K562 (cell line): Measurements from ENCODE around the gene GFOD1. TPM values are rescaled to one million over a fixed set of nuclear protein-coding genes. Genes with fewer than 3 reads are reported as not detected.

Experiments used
- ATAC-seq: fragments of 200-7000 bp; cut with Tn5 transposase; 3 replicates; pipeline ENCODE4 v1.9.1; 2020; ENCODE audit warnings: moderate library complexity
- BruUV-seq: library from RNA; stranded (reverse); fragments of 400-500 nt; replicated peaks from 2 replicates; lab custom pipeline; 2021; lab: Mats Ljungman, UMichigan
- CTCF ChIA-PET: fragments of 300-600 bp; formaldehyde crosslinking; extraction: SDS; loops from one replicate; lab custom pipeline; 2021; ENCODE audit warnings: low intra/inter-chr PET ratio; lab: Yijun Ruan, JAX
- POLR2A ChIA-PET: fragments of 300-600, 350-650 bp; sonication (Branson Sonifier 250); formaldehyde crosslinking; extraction: SDS; loops from one replicate; lab custom pipeline; 2021; ENCODE audit warnings: antibody characterized with exemption, inconsistent platforms; lab: Yijun Ruan, JAX
- DNase-seq, 4 experiments: peaks; one replicate each; pipeline versions ENCODE4 v3.0.0 to v3.0.0-alpha.2; 2011 to 2018; ENCODE audit warnings: low spot score in 3 of 4, mixed read lengths in 3 of 4; ENCODE audit errors: extremely low read depth in 1 of 4
- FAIRE-seq: peaks from 2 replicates; lab custom pipeline; 2011; peaks lifted over from hg19 to GRCh38; lab: Jason Lieb, UNC
- H2AFZ ChIP-seq: 2 replicates; pipeline ENCODE4 v1.6.0; 2011; ENCODE audit warnings: low read depth, low read length, control low read depth, inconsistent platforms
- H3K27ac ChIP-seq: fragments of 200-600 bp; 3 replicates; pipeline ENCODE4 v1.8.0; 2011; ENCODE audit warnings: low read depth, mild to moderate bottlenecking, control low read depth, inconsistent platforms, low read length, moderate library complexity, mixed read lengths; ENCODE audit errors: extremely low read depth
- H3K27me3 ChIP-seq, 2 experiments: fragments of 300-600 bp in 1 of 2; 2 replicates in 1 of 2; 3 replicates in 1 of 2; pipeline versions ENCODE4 v1.6.0 to v1.8.0; 2011; ENCODE audit warnings: inconsistent platforms in 2 of 2, low read length in 2 of 2, mild to moderate bottlenecking in 1 of 2, mixed read lengths in 1 of 2, moderate library complexity in 1 of 2; ENCODE audit not compliant: control insufficient read depth in 2 of 2, insufficient read depth in 2 of 2
- H3K36me3 ChIP-seq: fragments of 300-600 bp; 3 replicates; pipeline ENCODE4 v1.8.0; 2011; ENCODE audit warnings: mild to moderate bottlenecking, low read length, inconsistent platforms; ENCODE audit not compliant: control insufficient read depth, insufficient read depth
- H3K4me1 ChIP-seq, 2 experiments: fragments of 200-600 bp in 1 of 2; replicated peaks in 1 of 2; 2 replicates in 1 of 2; 3 replicates in 1 of 2; pipeline versions ENCODE4 v1.5.1 to v1.8.0; 2011; ENCODE audit warnings: inconsistent platforms in 2 of 2, low read length in 2 of 2, mild to moderate bottlenecking in 1 of 2, mixed read lengths in 1 of 2, moderate library complexity in 1 of 2; ENCODE audit not compliant: control insufficient read depth in 2 of 2, insufficient read depth in 2 of 2
- H3K4me2 ChIP-seq: 2 replicates; pipeline ENCODE4 v1.6.1; 2011; ENCODE audit warnings: low read length, control low read depth, inconsistent platforms, mixed read lengths; ENCODE audit not compliant: insufficient read depth
- H3K4me3 ChIP-seq: fragments of 200-600 bp; sonication (generic), shearing (Covaris generic); 2 replicates; pipeline ENCODE4 v1.5.1; 2016; ENCODE audit warnings: control low read depth, inconsistent platforms
- H3K79me2 ChIP-seq: fragments of 200-600 bp; 3 replicates; pipeline ENCODE4 v1.8.0; 2011; ENCODE audit warnings: low read length, inconsistent platforms; ENCODE audit not compliant: control insufficient read depth, insufficient read depth
- H3K9ac ChIP-seq, 2 experiments: 2 replicates each; pipeline versions ENCODE4 v1.6.0 to v1.6.1; 2011; ENCODE audit warnings: low read depth in 2 of 2, low read length in 2 of 2, control low read depth in 1 of 2, inconsistent platforms in 1 of 2, mild to moderate bottlenecking in 1 of 2, mixed read lengths in 1 of 2; ENCODE audit not compliant: insufficient read depth in 1 of 2
- H3K9me1 ChIP-seq: one replicate; pipeline ENCODE4 v1.6.0; 2011; ENCODE audit warnings: inconsistent platforms, mild to moderate bottlenecking, low read length, moderate library complexity; ENCODE audit not compliant: control insufficient read depth, insufficient read depth
- H3K9me3 ChIP-seq: replicated peaks from 2 replicates; pipeline ENCODE4 v1.5.1; 2011; ENCODE audit warnings: low read depth, low read length, inconsistent platforms; ENCODE audit not compliant: control insufficient read depth, insufficient read depth
- H4K20me1 ChIP-seq: replicated peaks from 2 replicates; pipeline ENCODE4 v1.6.1; 2011; ENCODE audit warnings: low read length, inconsistent platforms, mixed read lengths; ENCODE audit not compliant: control insufficient read depth, insufficient read depth
- CEBPG ChIP-seq, 3 experiments: fragments of 200-800 bp in 1 of 3; sonication (Bioruptor generic) in 1 of 3; sonication (generic) in 1 of 3; formaldehyde crosslinking in 1 of 3; IDR thresholded peaks in 2 of 3; conservative IDR thresholded peaks in 1 of 3; 2 replicates each; pipeline versions ENCODE4 v1.6.1 to v1.8.0; 2016 to 2022; ENCODE audit warnings: missing compliant biosample characterization in 2 of 3, missing genetic modification characterization in 2 of 3, mild to moderate bottlenecking in 1 of 3, missing genetic modification reagents in 1 of 3
- CSDE1 ChIP-seq, 2 experiments: fragments of 450-650 bp; IDR thresholded peaks; 2 replicates each; pipeline ENCODE4 v1.6.1; 2016; ENCODE audit warnings: mild to moderate bottlenecking in 1 of 2
- GABPB2 ChIP-seq: fragments of 250-450 bp; sonication (Bioruptor Pico); conservative IDR thresholded peaks from 2 replicates; pipeline ENCODE4 v1.5.1; 2021; ENCODE audit warnings: mild to moderate bottlenecking
- HNRNPUL1 ChIP-seq: fragments of 200-400 bp; formaldehyde crosslinking; IDR thresholded peaks from 2 replicates; pipeline ENCODE4 v1.6.1; 2017; ENCODE audit warnings: low read length
- HSF4 ChIP-seq: fragments of 250-450 bp; sonication (Bioruptor Pico); IDR thresholded peaks from 2 replicates; pipeline ENCODE4 v2.1.2; 2022; ENCODE audit warnings: mild to moderate bottlenecking, moderate library complexity, borderline replicate concordance
- PHF8 ChIP-seq: fragments of 200-600 bp; sonication (generic); IDR thresholded peaks from 2 replicates; pipeline ENCODE4 v1.6.1; 2012; ENCODE audit warnings: mixed run types, mild to moderate bottlenecking, inconsistent platforms, low read length, moderate library complexity, borderline replicate concordance
- RNF2 ChIP-seq: sonication (generic); IDR thresholded peaks from 2 replicates; pipeline ENCODE4 v1.6.1; 2016
- ZBED1 ChIP-seq: IDR thresholded peaks from 2 replicates; pipeline ENCODE4 v1.6.1; 2014
- WGBS: fragments of 100-300 bp; shearing (Covaris generic); methylation state at CpG from one replicate; pipeline ENCODE4 v1.1.6; 2016; ENCODE audit warnings: low coverage, mixed read lengths; ENCODE audit not compliant: insufficient coverage; ENCODE audit errors: missing lambda C conversion rate; 5-methylcytosine and 5-hydroxymethylcytosine counted together
- in situ Hi-C: fragments of 300-500 bp; cut with MboI; formaldehyde crosslinking; loops from 4 replicates; pipeline ENCODE4 v1.15.0; 2018; ENCODE audit warnings: inconsistent platforms, mixed read lengths
- intact Hi-C: fragments of 100-400 bp; cut with micrococcal nuclease; formaldehyde crosslinking; loops from 2 replicates; pipeline ENCODE4 v1.14.2; 2022
- polyA plus RNA-seq, 8 experiments: library from polyadenylated mRNA; depleted of rRNA in 4 of 8; stranded (reverse) in 5 of 8; unstranded in 3 of 8; fragments of >200 nt; fragmentation: Nextera tagmentation in 2 of 8; fragmentation: Illumina TruSeq in 1 of 8; extraction: Ambion mirVana in 2 of 8; extraction: Trizol in 1 of 8; gene quantifications; 2 replicates each; pipeline versions ENCODE4 v1.2.1 to v1.2.3, GENCODE V29; 2011 to 2014; ENCODE audit warnings: inconsistent platforms in 1 of 8, missing spikeins in 1 of 8
- total RNA-seq, 7 experiments: library from RNA; depleted of rRNA in 6 of 7; stranded (reverse); fragments of >200 nt in 6 of 7; fragmentation: Illumina TruSeq in 2 of 7; extraction: Trizol in 2 of 7; gene quantifications; 2 replicates each; pipeline versions ENCODE4 v1.2.1 to v1.2.3, GENCODE V29; 2011 to 2021; ENCODE audit warnings: low replicate concordance in 1 of 7
- TF ChIP-seq, protein P1 (sequence below): sonication (generic); formaldehyde crosslinking; IDR thresholded peaks from 2 replicates; pipeline ENCODE4 v1.8.0; 2022; ENCODE audit warnings: mild to moderate bottlenecking, missing genetic modification reagents
- TF ChIP-seq, protein P2 (sequence below), 2 experiments: fragments of 450-650 bp; conservative IDR thresholded peaks; 2 replicates each; pipeline ENCODE4 v1.6.1; 2017; ENCODE audit warnings: mild to moderate bottlenecking in 2 of 2, moderate library complexity in 2 of 2
- TF ChIP-seq, protein P3 (sequence below): fragments of 250-450 bp; sonication (Bioruptor Pico); IDR thresholded peaks from 2 replicates; pipeline ENCODE4 v1.4.0; 2020; ENCODE audit warnings: mild to moderate bottlenecking, moderate library complexity

The GFOD1 gene
- total and polyA plus RNA-seq, 9 of the 15 experiments (the other 6 are each of a cell fraction or from before 2014, with no cell fraction given) = 3.8 to 12.0 (median 8.2) TPM

DNA sequence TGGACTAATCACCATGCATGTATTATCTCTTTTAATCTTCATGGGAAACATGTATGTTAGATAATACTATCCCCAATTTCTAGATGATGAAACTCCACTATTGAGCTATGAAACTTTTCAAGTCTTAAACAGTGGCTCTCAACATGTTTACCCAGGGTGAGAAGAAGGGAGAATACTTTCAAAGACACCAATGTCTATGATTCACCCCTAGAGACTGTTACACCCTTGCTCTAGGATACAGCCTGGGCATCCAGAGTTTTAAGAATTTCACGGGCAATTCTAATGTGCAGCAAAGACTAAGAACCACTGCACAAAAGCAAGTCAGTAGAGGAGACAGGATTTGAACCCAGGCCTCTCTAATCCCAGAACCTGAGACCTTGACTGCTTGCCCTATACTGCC is 47.8 kb downstream of the GFOD1 start:
- ATAC-seq (no peak), FAIRE-seq (no peak), DNase-seq (no peak)
- intact Hi-C loops (no loop called here), in situ Hi-C loops (no loop called here)
- Histone ChIP-seq H3K4me3 (no peak overlapping the region), H3K4me1 (no peaks in the 10 kb centered on the region; a peak in 2 of 5 replicates), H3K4me2 (no peak overlapping the region), H3K9me3 (no peaks in the 10 kb centered on the region), H3K27me3 (no peaks in the 10 kb centered on the region), H3K9ac (no peak overlapping the region), H3K27ac (no peak overlapping the region), H3K79me2 (no peaks in the 10 kb centered on the region), H2AFZ (no peak overlapping the region), H3K9me1 (no peaks in the 10 kb centered on the region), H3K36me3 (no peaks in the 10 kb centered on the region), H4K20me1 (no peaks in the 10 kb centered on the region)
- TF ChIP-seq RNF2 = no peak
- TF ChIP-seq CEBPG (CRISPR knock-in tag; IDR thresholded peaks at IDR 0.05) = no peak
- TF ChIP-seq CEBPG (tag; conservative IDR thresholded peaks at IDR 0.05 in 1 of 2, IDR thresholded peaks at IDR 0.05 in 1 of 2) = 0 out of 4 replicates have a peak, but pooled peaks of 1 of the 2 experiments have one; percentile 24
- ChIA-PET CTCF (no interaction called here), POLR2A (interaction anchor here (1.1 kb wide), 1 partner anchor 22 kb away, joined by 3 read pairs; no protein-coding TSS in a partner anchor)
- BruUV-seq = no TSS peak
- 21% methylated on average over 1 of the region's 1 CpG for WGBS

DNA sequence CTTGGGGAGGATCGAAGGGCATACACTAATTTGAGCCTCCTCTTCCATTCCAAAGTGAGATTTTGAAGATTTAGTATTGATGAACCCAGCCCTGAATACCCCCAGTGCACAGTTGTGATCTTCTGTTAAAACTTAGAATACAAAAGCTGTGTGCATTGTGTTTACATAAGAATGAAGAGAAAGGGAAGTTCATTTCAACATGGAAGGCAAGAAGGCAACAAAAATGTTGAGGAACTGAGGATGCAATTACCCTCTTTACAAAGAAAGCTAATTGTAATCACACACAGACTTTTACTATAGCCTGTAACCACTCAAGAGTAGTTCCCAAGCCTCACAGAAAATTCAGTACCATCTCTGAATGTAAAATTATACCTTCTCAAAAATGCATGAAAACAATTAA is 49.3 kb downstream of the GFOD1 start:
- ChIA-PET POLR2A (no interaction called here), CTCF (no interaction called here)
- Histone ChIP-seq H3K4me1 (no peaks in the 10 kb centered on the region; a peak in 2 of 5 replicates), H3K27ac (no peak overlapping the region), H2AFZ (no peak overlapping the region), H3K36me3 (no peaks in the 10 kb centered on the region)
- ATAC-seq (no peak), FAIRE-seq (no peak)
- no peak for TF ChIP-seq PHF8
- TF ChIP-seq ZBED1 = no peak
- TF ChIP-seq GABPB2 (CRISPR knock-in tag) = no peak
- no peak for TF ChIP-seq HSF4 (CRISPR knock-in tag)
- TF ChIP-seq CSDE1 (IDR thresholded peaks at IDR 0.05) = no peak
- no peak for TF ChIP-seq HNRNPUL1
- TF ChIP-seq, protein P1, sequence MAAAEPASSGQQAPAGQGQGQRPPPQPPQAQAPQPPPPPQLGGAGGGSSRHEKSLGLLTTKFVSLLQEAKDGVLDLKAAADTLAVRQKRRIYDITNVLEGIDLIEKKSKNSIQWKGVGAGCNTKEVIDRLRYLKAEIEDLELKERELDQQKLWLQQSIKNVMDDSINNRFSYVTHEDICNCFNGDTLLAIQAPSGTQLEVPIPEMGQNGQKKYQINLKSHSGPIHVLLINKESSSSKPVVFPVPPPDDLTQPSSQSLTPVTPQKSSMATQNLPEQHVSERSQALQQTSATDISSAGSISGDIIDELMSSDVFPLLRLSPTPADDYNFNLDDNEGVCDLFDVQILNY (CRISPR knock-in tag) = no peak
- TF ChIP-seq, protein P2, sequence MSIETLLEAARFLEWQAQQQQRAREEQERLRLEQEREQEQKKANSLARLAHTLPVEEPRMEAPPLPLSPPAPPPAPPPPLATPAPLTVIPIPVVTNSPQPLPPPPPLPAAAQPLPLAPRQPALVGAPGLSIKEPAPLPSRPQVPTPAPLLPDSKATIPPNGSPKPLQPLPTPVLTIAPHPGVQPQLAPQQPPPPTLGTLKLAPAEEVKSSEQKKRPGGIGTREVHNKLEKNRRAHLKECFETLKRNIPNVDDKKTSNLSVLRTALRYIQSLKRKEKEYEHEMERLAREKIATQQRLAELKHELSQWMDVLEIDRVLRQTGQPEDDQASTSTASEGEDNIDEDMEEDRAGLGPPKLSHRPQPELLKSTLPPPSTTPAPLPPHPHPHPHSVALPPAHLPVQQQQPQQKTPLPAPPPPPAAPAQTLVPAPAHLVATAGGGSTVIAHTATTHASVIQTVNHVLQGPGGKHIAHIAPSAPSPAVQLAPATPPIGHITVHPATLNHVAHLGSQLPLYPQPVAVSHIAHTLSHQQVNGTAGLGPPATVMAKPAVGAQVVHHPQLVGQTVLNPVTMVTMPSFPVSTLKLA (conservative IDR thresholded peaks at IDR 0.05) = no peak
- TF ChIP-seq, protein P3, sequence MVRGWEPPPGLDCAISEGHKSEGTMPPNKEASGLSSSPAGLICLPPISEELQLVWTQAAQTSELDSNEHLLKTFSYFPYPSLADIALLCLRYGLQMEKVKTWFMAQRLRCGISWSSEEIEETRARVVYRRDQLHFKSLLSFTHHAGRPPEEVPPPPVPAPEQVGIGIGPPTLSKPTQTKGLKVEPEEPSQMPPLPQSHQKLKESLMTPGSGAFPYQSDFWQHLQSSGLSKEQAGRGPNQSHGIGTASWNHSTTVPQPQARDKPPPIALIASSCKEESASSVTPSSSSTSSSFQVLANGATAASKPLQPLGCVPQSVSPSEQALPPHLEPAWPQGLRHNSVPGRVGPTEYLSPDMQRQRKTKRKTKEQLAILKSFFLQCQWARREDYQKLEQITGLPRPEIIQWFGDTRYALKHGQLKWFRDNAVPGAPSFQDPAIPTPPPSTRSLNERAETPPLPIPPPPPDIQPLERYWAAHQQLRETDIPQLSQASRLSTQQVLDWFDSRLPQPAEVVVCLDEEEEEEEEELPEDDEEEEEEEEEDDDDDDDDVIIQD = no peak
- TF ChIP-seq, all 486 proteins: peak for 0
- H3K9me3 ChIP-seq = no peaks in the 10 kb centered on the region; the same call in 1 of the 2 replicates
- BruUV-seq = no TSS peak
- no peaks in the 10 kb centered on the region for H4K20me1 ChIP-seq
- H3K27me3 ChIP-seq = no peaks in the 10 kb centered on the region
- no peaks in the 10 kb centered on the region for H3K9me1 ChIP-seq
- 47% methylated on average over 1 of the region's 1 CpG for WGBS
- no peak overlapping the region for H3K9ac ChIP-seq
- intact Hi-C loops = no loop called here
- no peaks in the 10 kb centered on the region for H3K79me2 ChIP-seq
- no peak overlapping the region for H3K4me3 ChIP-seq
- H3K4me2 ChIP-seq = no peak overlapping the region
- in situ Hi-C loops = no loop called here
- no peak for DNase-seq
